Activated CD4-positive, alpha-beta T cell treated with anti-CD3 and anti-CD28 coated beads for 36 hours (primary cell): ENCODE results near the gene MAN1B1. TPM values are rescaled to one million over a fixed set of nuclear protein-coding genes. Genes with fewer than 3 reads are reported as not detected.
"Not testable (repeated sequence)": the region's sequence is repeated elsewhere in the genome, so short reads cannot be mapped to it uniquely, and the experiment has no call there.

Source experiments
- ATAC-seq: fragments of 200-7000 bp; cut with Tn5 transposase; one replicate; pipeline ENCODE4 v1.10.0; 2021; ENCODE audit warnings: mild to moderate bottlenecking, moderate library complexity
- CTCF ChIA-PET: fragments of 350-600 bp; sonication (Branson Sonifier 250); formaldehyde crosslinking; loops from one replicate; lab custom pipeline; 2021; ENCODE audit warnings: antibody characterized with exemption; lab: Charles Lee
- POLR2A ChIA-PET: fragments of 350-600 bp; sonication (Branson Sonifier 250); formaldehyde crosslinking; loops from one replicate; lab custom pipeline; 2021; ENCODE audit warnings: antibody characterized with exemption, inconsistent platforms; lab: Charles Lee
- DNase-seq: peaks from one replicate; pipeline ENCODE4 v3.0.0-alpha.2; 2020
- H3K27ac Mint-ChIP-seq: one replicate; pipeline ENCODE4 v1.8.0; 2021; ENCODE audit warnings: mixed read lengths
- H3K27me3 Mint-ChIP-seq: one replicate; pipeline ENCODE4 v1.8.0; 2021; ENCODE audit warnings: mixed read lengths
- H3K36me3 Mint-ChIP-seq: one replicate; pipeline ENCODE4 v1.8.0; 2021; ENCODE audit warnings: low read depth, mixed read lengths
- H3K4me1 Mint-ChIP-seq: one replicate; pipeline ENCODE4 v1.8.0; 2021; ENCODE audit warnings: mixed read lengths
- H3K4me3 Mint-ChIP-seq: one replicate; pipeline ENCODE4 v1.8.0; 2021; ENCODE audit warnings: mild to moderate bottlenecking, moderate library complexity, mixed read lengths
- H3K9me3 Mint-ChIP-seq: one replicate; pipeline ENCODE4 v1.8.0; 2021; ENCODE audit warnings: low read depth, mixed read lengths
- intact Hi-C, 2 experiments: fragments of 100-400 bp; cut with DNase I in 1 of 2; cut with micrococcal nuclease in 1 of 2; formaldehyde crosslinking; loops; one replicate each; pipeline versions ENCODE4 v1.14.2 to v1.15.1; 2022 to 2024; cut with DNase I, micrococcal nuclease
- total RNA-seq, 2 experiments: library from RNA; stranded (reverse); gene quantifications; one replicate each; pipeline ENCODE4 v1.2.3, GENCODE V29; 2021

Gene MAN1B1
- total RNA-seq, 2 experiments from 2014 or later: 21.6 to 26.7 TPM

GRCh38 chr9:137052998-137053943 lies 33.5 kb upstream of the MAN1B1 start:
- Mint-ChIP-seq H3K27ac (no peak overlapping the region), H3K36me3 (no peaks in the 10 kb centered on the region), H3K9me3 (no peaks in the 10 kb centered on the region), H3K4me1 (peaks cover 5% of the 10 kb centered on the region), H3K27me3 (peaks cover 15% of the 10 kb centered on the region), H3K4me3 (no peak overlapping the region)
- intact Hi-C loops: no loop called here
- ATAC-seq (peak; percentile 20), DNase-seq (no peak)
- ChIA-PET POLR2A (no interaction called here), CTCF (interaction anchor here (0.6 to 2.1 kb wide), 8 partner anchors 11 to 276 kb away, joined by 3 to 11 read pairs (median 4); partner anchors contain the start of gene RNF224)

- DNase-seq: peak; percentile 65
- Mint-ChIP-seq H3K27ac (no peak within 1 kb of the TSS), H3K4me3 (no peak within 1 kb of the TSS), H3K4me1 (peaks cover 5% of the 10 kb centered on the region), H3K9me3 (no peaks in the 10 kb centered on the region), H3K36me3 (no peaks in the 10 kb centered on the region), H3K27me3 (peaks cover 15% of the 10 kb centered on the region)
- ChIA-PET POLR2A (no interaction called here), CTCF (interaction anchor here (0.6 to 2.6 kb wide), 2 partner anchors 7 to 31 kb away, joined by 3 to 17 read pairs; partner anchors contain the start of gene NPDC1)
- peak; percentile 43 for ATAC-seq
- intact Hi-C loops: no loop called here
These were observed 32.5 kb upstream of the MAN1B1 start, which contains the start of gene ENTPD2 for GRCh38 chr9:137053944-137054931. ENTPD2 (minus strand) TSS chr9:137054061; CDS start chr9:137053997, 64 bp downstream.

- ChIA-PET CTCF (interaction anchor here (2.6 kb wide), 1 partner anchor 8 kb away, joined by 17 read pairs; the partner anchor contains the start of gene NPDC1), POLR2A (no interaction called here)
- intact Hi-C loops: no loop called here
- H3K27me3 Mint-ChIP-seq: peaks cover 9% of the 10 kb centered on the region
- no peak overlapping the region for H3K27ac Mint-ChIP-seq
- H3K4me1 Mint-ChIP-seq: no peaks in the 10 kb centered on the region
- DNase-seq (no peak), ATAC-seq (no peak)
- no peak overlapping the region for H3K4me3 Mint-ChIP-seq
- no peaks in the 10 kb centered on the region for H3K36me3 Mint-ChIP-seq
- no peaks in the 10 kb centered on the region for H3K9me3 Mint-ChIP-seq
These were observed 31.8 kb upstream of the MAN1B1 start for GRCh38 chr9:137054932-137055384.

- Mint-ChIP-seq H3K4me1 (no peaks in the 10 kb centered on the region), H3K9me3 (no peaks in the 10 kb centered on the region), H3K4me3 (no peak overlapping the region), H3K27ac (no peak overlapping the region), H3K27me3 (peaks cover 7% of the 10 kb centered on the region), H3K36me3 (no peaks in the 10 kb centered on the region)
- ATAC-seq (no peak), DNase-seq (no peak)
- ChIA-PET CTCF (interaction anchor here (0.5 to 2.6 kb wide), 5 partner anchors 8 to 25 kb away, joined by 3 to 17 read pairs (median 3); partner anchors contain the start of gene NPDC1), POLR2A (interaction anchor here (0.5 kb wide), 1 partner anchor 282 kb away, joined by 3 read pairs; no protein-coding TSS in a partner anchor)
- intact Hi-C loops: no loop called here
These were observed 31.1 kb upstream of the MAN1B1 start for GRCh38 chr9:137055385-137056364.

- CTCF ChIA-PET: interaction anchor here (0.6 to 2.6 kb wide), 5 partner anchors 10 to 231 kb away, joined by 3 to 20 read pairs (median 3); partner anchors contain the start of gene NPDC1
- ATAC-seq (no peak), DNase-seq (no peak)
- intact Hi-C loops: no loop called here
- Mint-ChIP-seq H3K27ac (no peak overlapping the region), H3K27me3 (peaks cover 7% of the 10 kb centered on the region), H3K4me3 (no peak overlapping the region), H3K4me1 (no peaks in the 10 kb centered on the region), H3K36me3 (no peaks in the 10 kb centered on the region), H3K9me3 (no peaks in the 10 kb centered on the region)
- POLR2A ChIA-PET: interaction anchor here (0.6 kb wide), 2 partner anchors 65 to 478 kb away, joined by 3 read pairs; no protein-coding TSS in a partner anchor
These were observed 29.9 kb upstream of the MAN1B1 start for GRCh38 chr9:137056739-137057415.

GRCh38 chr9:137057545-137057944 lies 29.2 kb upstream of the MAN1B1 start:
- ChIA-PET CTCF (interaction anchor here (1.0 to 2.2 kb wide), 3 partner anchors 10 to 230 kb away, joined by 3 to 20 read pairs (median 3); partner anchors contain the start of gene NPDC1), POLR2A (no interaction called here)
- no peak for ATAC-seq
- no peaks in the 10 kb centered on the region for H3K9me3 Mint-ChIP-seq
- H3K27ac Mint-ChIP-seq: no peak overlapping the region
- H3K4me1 Mint-ChIP-seq: no peaks in the 10 kb centered on the region
- no peak for DNase-seq
- no peaks in the 10 kb centered on the region for H3K36me3 Mint-ChIP-seq
- H3K27me3 Mint-ChIP-seq: peaks cover 2% of the 10 kb centered on the region
- no peak overlapping the region for H3K4me3 Mint-ChIP-seq
- intact Hi-C loops: no loop called here

GRCh38 chr9:137058521-137059234 lies 28.1 kb upstream of the MAN1B1 start:
- Mint-ChIP-seq H3K27ac (no peak overlapping the region), H3K27me3 (no peaks in the 10 kb centered on the region), H3K4me1 (no peaks in the 10 kb centered on the region), H3K36me3 (no peaks in the 10 kb centered on the region), H3K9me3 (no peaks in the 10 kb centered on the region), H3K4me3 (no peak overlapping the region)
- DNase-seq (no peak), ATAC-seq (no peak)
- ChIA-PET POLR2A (no interaction called here), CTCF (interaction anchor here (0.6 to 2.3 kb wide), 8 partner anchors 9 to 93 kb away, joined by 3 to 20 read pairs (median 4); partner anchors contain the start of gene NPDC1)
- intact Hi-C loops: no loop called here

GRCh38 chr9:137062384-137062783 lies 24.4 kb upstream of the MAN1B1 start:
- no peak overlapping the region for H3K4me3 Mint-ChIP-seq
- no peak for ATAC-seq
- H3K4me1 Mint-ChIP-seq: no peaks in the 10 kb centered on the region
- no peak overlapping the region for H3K27ac Mint-ChIP-seq
- peaks cover 2% of the 10 kb centered on the region for H3K36me3 Mint-ChIP-seq
- intact Hi-C loops: loop anchor here in 1 of 2 experiments (10.0 kb wide), 1 partner anchor 278 kb away; no protein-coding TSS in a partner anchor
- ChIA-PET POLR2A (no interaction called here), CTCF (interaction anchor here (2.5 kb wide), 1 partner anchor 27 kb away, joined by 7 read pairs; no protein-coding TSS in a partner anchor)
- H3K27me3 Mint-ChIP-seq: no peaks in the 10 kb centered on the region
- no peak for DNase-seq
- H3K9me3 Mint-ChIP-seq: no peaks in the 10 kb centered on the region

GRCh38 chr9:137062798-137063197 lies 24.0 kb upstream of the MAN1B1 start:
- H3K36me3 Mint-ChIP-seq, H3K4me3 Mint-ChIP-seq, DNase-seq, H3K27ac Mint-ChIP-seq, H3K4me1 Mint-ChIP-seq, ATAC-seq, POLR2A ChIA-PET, H3K9me3 Mint-ChIP-seq, H3K27me3 Mint-ChIP-seq: not testable (repeated sequence)
- CTCF ChIA-PET: interaction anchor here (2.5 kb wide), 1 partner anchor 28 kb away, joined by 7 read pairs; no protein-coding TSS in a partner anchor
- intact Hi-C loops: loop anchor here in 1 of 2 experiments (10.0 kb wide), 1 partner anchor 278 kb away; no protein-coding TSS in a partner anchor
